SK-N-SH treated with all-trans-retinoic acid at 6 μM for 48 hours (cell line): ENCODE data around the gene TOE1.

ENCODE experiments used
- ARNTL ChIP-seq: fragments of 450-650 bp; formaldehyde crosslinking; IDR thresholded peaks from 2 replicates; pipeline ENCODE4 v1.5.0; 2020; ENCODE audit warnings: low read depth, mild to moderate bottlenecking, moderate library complexity, borderline replicate concordance
- TOX ChIP-seq: fragments of 250-450 bp; sonication (Bioruptor Pico); IDR thresholded peaks from 2 replicates; pipeline ENCODE4 v1.8.0; 2021; ENCODE audit warnings: mild to moderate bottlenecking, moderate library complexity, borderline replicate concordance

GRCh38 chr1:45380730-45381129 lies 40.8 kb downstream of the TOE1 start:
- no peak for TF ChIP-seq TOX (CRISPR knock-in tag)
- no peak for TF ChIP-seq ARNTL (CRISPR knock-in tag)
